Measurements from ENCODE around the gene ATF2. TPM values are rescaled to one million over a fixed set of nuclear protein-coding genes. Genes with fewer than 3 reads are reported as not detected.
"Not testable (repeated sequence)": the region's sequence is repeated elsewhere in the genome, so short reads cannot be mapped to it uniquely, and the experiment has no call there.

Gene ATF2
- polyA plus RNA-seq, 4 donors, result 11.6 to 32.1 (median 13.3) TPM

- FAIRE-seq (no peak), DNase-seq (no peak)
- no peak overlapping the region for H3K4me3 ChIP-seq (ENCODE audit: low read depth in 1 of 3, low read length in 3 of 3)
- H3K9me3 ChIP-seq (ENCODE audit: control insufficient read depth in 2 of 2, insufficient read depth in 1 of 2, low read depth in 1 of 2, low read length in 1 of 2), result no peaks in the 10 kb centered on the region
- H3K27me3 ChIP-seq (ENCODE audit: control insufficient read depth in 3 of 3, insufficient read depth in 3 of 3, low read length in 3 of 3), result no peaks in the 10 kb centered on the region
- no peaks in the 10 kb centered on the region for H3K4me1 ChIP-seq (ENCODE audit: control insufficient read depth in 3 of 3, insufficient read depth in 2 of 3, low read depth in 1 of 3, low read length in 2 of 3)
- H3K36me3 ChIP-seq (ENCODE audit: control insufficient read depth in 3 of 3, insufficient read depth in 2 of 3, low read depth in 1 of 3, low read length in 3 of 3), result peaks cover 0 to 13% (median 1%) of the 10 kb centered on the region in 3 donors
- H3K27ac ChIP-seq (ENCODE audit: low read depth in 1 of 3, low read length in 2 of 3), result no peak overlapping the region
- WGBS, 3 donors, result 95 to 100% (median 98%) methylated on average over 4 of the region's 4 CpGs
Measured at GRCh38 chr2:175107146-175107545, 60.9 kb downstream of the ATF2 start.

DNA sequence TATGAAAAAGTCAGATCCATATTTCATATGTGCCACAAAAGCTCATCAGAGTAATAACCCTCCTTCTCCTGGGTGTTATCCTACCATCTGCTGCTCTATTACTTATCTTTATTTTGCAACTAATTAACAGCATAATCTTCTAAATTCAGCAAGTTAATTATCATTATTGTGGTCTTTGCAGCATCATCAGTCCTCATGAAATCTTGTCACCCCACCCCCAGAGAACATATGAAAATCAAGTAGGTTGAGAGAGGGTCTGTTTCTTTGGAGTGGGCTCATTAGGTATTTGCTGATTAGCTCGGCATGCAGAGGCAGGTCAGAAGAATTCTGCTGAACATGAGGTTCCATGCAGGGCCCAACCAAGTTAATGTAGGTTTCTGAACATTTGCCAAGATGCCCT, 64.8 kb downstream of the ATF2 start:
- H3K27ac ChIP-seq (ENCODE audit: low read depth in 1 of 3, low read length in 2 of 3), result no peak overlapping the region
- WGBS, 3 donors, result 96 to 100% (median 97%) methylated on average over 1 of the region's 1 CpG
- H3K9me3 ChIP-seq (ENCODE audit: control insufficient read depth in 2 of 2, insufficient read depth in 1 of 2, low read depth in 1 of 2, low read length in 1 of 2), result no peaks in the 10 kb centered on the region
- no peaks in the 10 kb centered on the region for H3K27me3 ChIP-seq (ENCODE audit: control insufficient read depth in 3 of 3, insufficient read depth in 3 of 3, low read length in 3 of 3)
- H3K4me3 ChIP-seq (ENCODE audit: low read depth in 1 of 3, low read length in 3 of 3), result no peak overlapping the region
- DNase-seq, result no peak
- H3K36me3 ChIP-seq (ENCODE audit: control insufficient read depth in 3 of 3, insufficient read depth in 2 of 3, low read depth in 1 of 3, low read length in 3 of 3), result peaks cover 0 to 9% (median 1%) of the 10 kb centered on the region in 3 donors
- FAIRE-seq, result no peak
- no peaks in the 10 kb centered on the region for H3K4me1 ChIP-seq (ENCODE audit: control insufficient read depth in 3 of 3, insufficient read depth in 2 of 3, low read depth in 1 of 3, low read length in 2 of 3)

DNA sequence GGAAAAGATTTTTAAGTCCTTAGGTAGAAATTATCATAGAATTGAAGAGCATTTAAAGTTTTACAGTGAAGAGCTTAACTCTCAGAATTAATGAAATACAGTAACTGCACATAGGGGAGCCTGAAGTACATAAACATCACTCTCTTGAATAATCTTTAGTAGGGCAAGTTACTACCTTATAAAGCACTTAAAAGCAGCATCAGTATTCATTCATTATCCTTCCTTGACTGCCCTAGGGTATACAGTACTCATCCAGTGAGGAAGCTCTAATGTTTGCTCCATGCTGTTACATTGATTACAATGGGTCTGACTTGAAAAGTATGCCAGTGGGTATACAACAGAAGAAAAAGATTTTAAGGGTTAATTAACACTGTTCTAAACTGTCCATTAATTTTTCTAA, 66.5 kb downstream of the ATF2 start:
- DNase-seq, result no peak
- no peak overlapping the region for H3K27ac ChIP-seq (ENCODE audit: low read depth in 1 of 3, low read length in 2 of 3)
- no peaks in the 10 kb centered on the region for H3K27me3 ChIP-seq (ENCODE audit: control insufficient read depth in 3 of 3, insufficient read depth in 3 of 3, low read length in 3 of 3)
- no peak for FAIRE-seq
- H3K9me3 ChIP-seq (ENCODE audit: control insufficient read depth in 2 of 2, insufficient read depth in 1 of 2, low read depth in 1 of 2, low read length in 1 of 2), result no peaks in the 10 kb centered on the region
- H3K4me3 ChIP-seq (ENCODE audit: low read depth in 1 of 3, low read length in 3 of 3), result no peak overlapping the region
- no peaks in the 10 kb centered on the region for H3K4me1 ChIP-seq (ENCODE audit: control insufficient read depth in 3 of 3, insufficient read depth in 2 of 3, low read depth in 1 of 3, low read length in 2 of 3)
- H3K36me3 ChIP-seq (ENCODE audit: control insufficient read depth in 3 of 3, insufficient read depth in 2 of 3, low read depth in 1 of 3, low read length in 3 of 3), result peaks cover 0 to 7% (median 4%) of the 10 kb centered on the region in 3 donors

DNA sequence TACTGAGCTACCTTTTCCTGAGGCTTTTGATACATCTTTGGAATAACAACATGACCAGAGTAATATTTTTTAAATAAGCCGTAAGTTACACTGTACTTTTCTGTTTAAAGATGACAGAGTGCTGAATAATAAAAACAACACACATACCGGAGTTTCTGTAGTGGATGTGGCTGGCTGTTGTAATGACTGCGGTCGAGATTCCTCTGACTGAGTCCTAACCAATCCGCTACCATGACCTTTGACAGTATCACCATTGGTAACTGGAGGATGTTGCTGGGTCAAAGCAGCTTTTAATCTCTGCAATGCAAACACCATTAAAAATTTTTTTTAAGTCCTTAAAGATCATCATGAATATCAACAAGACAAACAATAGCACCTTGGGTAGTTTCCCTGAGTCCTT, 70.7 kb downstream of the ATF2 start:
- FAIRE-seq (no peak), DNase-seq (no peak)
- no peaks in the 10 kb centered on the region for H3K4me1 ChIP-seq (ENCODE audit: control insufficient read depth in 3 of 3, insufficient read depth in 2 of 3, low read depth in 1 of 3, low read length in 2 of 3)
- H3K4me3 ChIP-seq (ENCODE audit: low read depth in 1 of 3, low read length in 3 of 3), result no peak overlapping the region
- no peak overlapping the region for H3K27ac ChIP-seq (ENCODE audit: low read depth in 1 of 3, low read length in 2 of 3)
- no peaks in the 10 kb centered on the region for H3K9me3 ChIP-seq (ENCODE audit: control insufficient read depth in 2 of 2, insufficient read depth in 1 of 2, low read depth in 1 of 2, low read length in 1 of 2)
- no peaks in the 10 kb centered on the region for H3K27me3 ChIP-seq (ENCODE audit: control insufficient read depth in 3 of 3, insufficient read depth in 3 of 3, low read length in 3 of 3)
- 90 to 96% (median 94%) methylated on average over 5 of the region's 5 CpGs for WGBS, 3 donors
- peaks cover 0 to 11% (median 3%) of the 10 kb centered on the region in 3 donors for H3K36me3 ChIP-seq (ENCODE audit: control insufficient read depth in 3 of 3, insufficient read depth in 2 of 3, low read depth in 1 of 3, low read length in 3 of 3)

DNA sequence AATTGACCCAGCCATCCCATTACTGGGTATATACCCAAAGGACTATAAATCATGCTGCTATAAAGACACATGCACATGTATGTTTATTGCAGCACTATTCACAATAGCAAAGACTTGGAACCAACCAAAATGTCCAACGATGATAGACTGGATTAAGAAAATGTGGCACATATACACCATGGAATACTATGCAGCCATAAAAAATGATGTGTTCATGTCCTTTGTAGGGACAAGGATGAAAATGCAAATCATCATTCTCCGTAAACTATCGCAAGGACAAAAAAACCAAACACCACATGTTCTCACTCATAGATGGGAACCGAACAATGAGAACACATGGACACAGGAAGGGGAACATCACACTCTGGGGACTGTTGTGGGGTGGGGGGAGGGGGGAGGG, 83.9 kb downstream of the ATF2 start:
- 94 to 100% (median 97%) methylated on average over 4 of the region's 4 CpGs for WGBS, 3 donors
- H3K36me3 ChIP-seq (ENCODE audit: control insufficient read depth in 3 of 3, insufficient read depth in 2 of 3, low read depth in 1 of 3, low read length in 3 of 3); H3K27ac ChIP-seq (ENCODE audit: low read depth in 1 of 3, low read length in 2 of 3); H3K27me3 ChIP-seq (ENCODE audit: control insufficient read depth in 3 of 3, insufficient read depth in 3 of 3, low read length in 3 of 3); H3K4me3 ChIP-seq (ENCODE audit: low read depth in 1 of 3, low read length in 3 of 3); FAIRE-seq; H3K4me1 ChIP-seq (ENCODE audit: control insufficient read depth in 3 of 3, insufficient read depth in 2 of 3, low read depth in 1 of 3, low read length in 2 of 3); DNase-seq; H3K9me3 ChIP-seq (ENCODE audit: control insufficient read depth in 2 of 2, insufficient read depth in 1 of 2, low read depth in 1 of 2, low read length in 1 of 2): not testable (repeated sequence)

DNA sequence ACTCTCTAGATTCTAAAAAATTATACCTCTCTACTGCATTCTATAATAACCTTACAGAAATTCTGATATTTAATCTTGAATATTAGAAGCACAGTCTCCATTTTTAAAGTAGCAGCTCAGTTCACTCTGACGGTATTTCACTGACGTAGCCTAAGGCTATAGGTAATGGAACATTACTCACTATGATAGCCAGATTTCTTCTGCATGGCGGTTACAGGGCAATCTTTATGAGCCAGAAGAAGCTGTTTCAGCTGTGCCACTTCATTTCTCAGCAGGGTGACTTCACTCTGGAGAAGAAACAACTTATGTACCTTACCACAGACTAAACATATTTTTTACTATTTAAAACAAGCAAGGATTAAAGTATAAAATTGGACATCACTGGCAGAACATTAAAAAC, 87.5 kb downstream of the ATF2 start:
- no peaks in the 10 kb centered on the region for H3K9me3 ChIP-seq (ENCODE audit: control insufficient read depth in 2 of 2, insufficient read depth in 1 of 2, low read depth in 1 of 2, low read length in 1 of 2)
- WGBS, 3 donors, result 95 to 96% (median 96%) methylated on average over 3 of the region's 3 CpGs
- H3K27ac ChIP-seq (ENCODE audit: low read depth in 1 of 3, low read length in 2 of 3), result no peak overlapping the region
- DNase-seq (no peak), FAIRE-seq (no peak)
- no peak overlapping the region for H3K4me3 ChIP-seq (ENCODE audit: low read depth in 1 of 3, low read length in 3 of 3)
- no peaks in the 10 kb centered on the region for H3K27me3 ChIP-seq (ENCODE audit: control insufficient read depth in 3 of 3, insufficient read depth in 3 of 3, low read length in 3 of 3)
- no peaks in the 10 kb centered on the region for H3K4me1 ChIP-seq (ENCODE audit: control insufficient read depth in 3 of 3, insufficient read depth in 2 of 3, low read depth in 1 of 3, low read length in 2 of 3)
- H3K36me3 ChIP-seq (ENCODE audit: control insufficient read depth in 3 of 3, insufficient read depth in 2 of 3, low read depth in 1 of 3, low read length in 3 of 3), result peaks cover 0 to 11% (median 5%) of the 10 kb centered on the region in 3 donors

DNA sequence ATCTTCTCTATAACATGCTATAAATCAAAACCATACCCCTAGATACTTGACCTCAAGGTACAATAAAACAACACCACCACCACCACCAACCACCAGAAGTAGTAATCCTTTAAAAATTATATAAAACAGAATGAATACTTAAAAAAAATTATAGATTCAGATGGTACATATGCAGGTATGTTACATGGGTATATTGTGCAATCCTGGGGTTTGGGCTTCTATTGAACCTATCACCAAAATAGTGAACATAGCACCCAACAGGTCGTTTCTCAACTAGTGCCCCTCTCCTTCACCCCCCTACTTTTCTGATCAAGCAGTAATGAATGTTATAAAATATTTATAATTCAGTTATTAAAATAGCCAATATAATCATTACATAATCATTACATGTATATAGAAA, 91.7 kb downstream of the ATF2 start:
- WGBS, 3 donors, result 83 to 93% (median 93%) methylated on average over 1 of the region's 1 CpG
- peaks cover 4 to 12% (median 6%) of the 10 kb centered on the region in 3 donors for H3K36me3 ChIP-seq (ENCODE audit: control insufficient read depth in 3 of 3, insufficient read depth in 2 of 3, low read depth in 1 of 3, low read length in 3 of 3)
- no peaks in the 10 kb centered on the region for H3K27me3 ChIP-seq (ENCODE audit: control insufficient read depth in 3 of 3, insufficient read depth in 3 of 3, low read length in 3 of 3)
- no peak overlapping the region for H3K27ac ChIP-seq (ENCODE audit: low read depth in 1 of 3, low read length in 2 of 3)
- H3K4me3 ChIP-seq (ENCODE audit: low read depth in 1 of 3, low read length in 3 of 3), result no peak overlapping the region
- no peak for FAIRE-seq
- no peak for DNase-seq
- no peaks in the 10 kb centered on the region for H3K9me3 ChIP-seq (ENCODE audit: control insufficient read depth in 2 of 2, insufficient read depth in 1 of 2, low read depth in 1 of 2, low read length in 1 of 2)
- H3K4me1 ChIP-seq (ENCODE audit: control insufficient read depth in 3 of 3, insufficient read depth in 2 of 3, low read depth in 1 of 3, low read length in 2 of 3), result no peaks in the 10 kb centered on the region

GRCh38 chr2:175074478-175074877, 93.5 kb downstream of the ATF2 start:
- DNase-seq (no peak), FAIRE-seq (no peak)
- WGBS, 3 donors, result 92 to 96% (median 95%) methylated on average over 6 of the region's 6 CpGs
- Histone ChIP-seq H3K4me3 (ENCODE audit: low read depth in 1 of 3, low read length in 3 of 3) (no peak overlapping the region), H3K36me3 (ENCODE audit: control insufficient read depth in 3 of 3, insufficient read depth in 2 of 3, low read depth in 1 of 3, low read length in 3 of 3) (peaks cover 4 to 12% (median 6%) of the 10 kb centered on the region in 3 donors), H3K27me3 (ENCODE audit: control insufficient read depth in 3 of 3, insufficient read depth in 3 of 3, low read length in 3 of 3) (no peaks in the 10 kb centered on the region), H3K27ac (ENCODE audit: low read depth in 1 of 3, low read length in 2 of 3) (no peak overlapping the region), H3K4me1 (ENCODE audit: control insufficient read depth in 3 of 3, insufficient read depth in 2 of 3, low read depth in 1 of 3, low read length in 2 of 3) (no peaks in the 10 kb centered on the region), H3K9me3 (ENCODE audit: control insufficient read depth in 2 of 2, insufficient read depth in 1 of 2, low read depth in 1 of 2, low read length in 1 of 2) (no peaks in the 10 kb centered on the region)

DNA sequence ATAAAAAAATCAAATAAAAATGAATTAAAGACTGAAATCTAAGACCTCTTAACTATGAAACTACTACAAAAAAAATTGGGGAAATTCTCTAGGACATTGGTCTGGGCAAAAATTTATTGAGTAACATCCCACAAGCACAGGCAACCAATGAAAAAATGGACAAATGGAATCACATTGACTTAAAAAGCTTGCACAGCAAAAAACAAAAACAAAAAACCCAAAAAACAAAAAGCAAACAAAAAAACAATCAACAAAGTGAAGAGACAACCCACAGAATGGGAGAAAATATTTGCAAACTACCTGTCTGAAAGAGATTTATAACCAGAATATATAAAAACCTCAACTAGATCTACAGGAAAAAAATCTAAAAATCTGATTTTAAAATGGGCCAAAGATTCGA, 99.5 kb downstream of the ATF2 start:
- H3K4me1 ChIP-seq (ENCODE audit: control insufficient read depth in 3 of 3, insufficient read depth in 2 of 3, low read depth in 1 of 3, low read length in 2 of 3), result no peaks in the 10 kb centered on the region
- no peak for FAIRE-seq
- H3K27me3 ChIP-seq (ENCODE audit: control insufficient read depth in 3 of 3, insufficient read depth in 3 of 3, low read length in 3 of 3), result no peaks in the 10 kb centered on the region
- 93 to 95% (median 94%) methylated on average over 1 of the region's 1 CpG for WGBS, 3 donors
- H3K4me3 ChIP-seq (ENCODE audit: low read depth in 1 of 3, low read length in 3 of 3), result no peak overlapping the region
- DNase-seq, result no peak
- H3K36me3 ChIP-seq (ENCODE audit: control insufficient read depth in 3 of 3, insufficient read depth in 2 of 3, low read depth in 1 of 3, low read length in 3 of 3), result peaks cover 4 to 10% (median 6%) of the 10 kb centered on the region in 3 donors
- no peaks in the 10 kb centered on the region for H3K9me3 ChIP-seq (ENCODE audit: control insufficient read depth in 2 of 2, insufficient read depth in 1 of 2, low read depth in 1 of 2, low read length in 1 of 2)
- no peak overlapping the region for H3K27ac ChIP-seq (ENCODE audit: low read depth in 1 of 3, low read length in 2 of 3)

Data from small intestine (tissue), 7 donors.